IPS-15b (cell line): Measurements from ENCODE around the gene COBLL1.

Source experiments
- H3K27me3 ChIP-seq: one replicate; pipeline ENCODE4 v1.6.1; 2013; ENCODE audit warnings: low read length; ENCODE audit not compliant: control insufficient read depth, insufficient read depth
- H3K36me3 ChIP-seq: one replicate; pipeline ENCODE4 v1.6.1; 2013; ENCODE audit warnings: low read length; ENCODE audit not compliant: control insufficient read depth, insufficient read depth
- H3K4me1 ChIP-seq: one replicate; pipeline ENCODE4 v1.6.1; 2013; ENCODE audit warnings: mild to moderate bottlenecking, low read length; ENCODE audit not compliant: control insufficient read depth, insufficient read depth
- H3K4me3 ChIP-seq: one replicate; pipeline ENCODE4 v1.5.1; 2013; ENCODE audit warnings: low read depth, low read length
- H3K9ac ChIP-seq: one replicate; pipeline ENCODE4 v1.6.1; 2013; ENCODE audit warnings: low read depth, mild to moderate bottlenecking, low read length
- H3K9me3 ChIP-seq: one replicate; pipeline ENCODE4 v1.6.1; 2013; ENCODE audit warnings: mild to moderate bottlenecking, low read length; ENCODE audit not compliant: control insufficient read depth, insufficient read depth

COBLL1 gene

GRCh38 chr2:164739966-164740365 lies 101.7 kb downstream of the COBLL1 start:
- H3K4me1 ChIP-seq: no peaks in the 10 kb centered on the region
- no peaks in the 10 kb centered on the region for H3K9me3 ChIP-seq
- no peaks in the 10 kb centered on the region for H3K36me3 ChIP-seq
- H3K9ac ChIP-seq: no peak overlapping the region
- no peak overlapping the region for H3K4me3 ChIP-seq
- no peaks in the 10 kb centered on the region for H3K27me3 ChIP-seq

- Histone ChIP-seq H3K9ac (no peak overlapping the region), H3K4me3 (no peak overlapping the region), H3K4me1 (no peaks in the 10 kb centered on the region), H3K27me3 (no peaks in the 10 kb centered on the region), H3K36me3 (no peaks in the 10 kb centered on the region), H3K9me3 (no peaks in the 10 kb centered on the region)
Observed at GRCh38 chr2:164737612-164738081, 104.0 kb downstream of the COBLL1 start.

- no peak overlapping the region for H3K9ac ChIP-seq
- H3K4me1 ChIP-seq: no peaks in the 10 kb centered on the region
- no peak overlapping the region for H3K4me3 ChIP-seq
- H3K36me3 ChIP-seq: no peaks in the 10 kb centered on the region
- H3K9me3 ChIP-seq: no peaks in the 10 kb centered on the region
- no peaks in the 10 kb centered on the region for H3K27me3 ChIP-seq
Observed at GRCh38 chr2:164735309-164735919, 106.2 kb downstream of the COBLL1 start.

GRCh38 chr2:164734196-164734595 lies 107.4 kb downstream of the COBLL1 start:
- no peaks in the 10 kb centered on the region for H3K36me3 ChIP-seq
- H3K4me3 ChIP-seq: no peak overlapping the region
- no peaks in the 10 kb centered on the region for H3K9me3 ChIP-seq
- H3K4me1 ChIP-seq: no peaks in the 10 kb centered on the region
- no peaks in the 10 kb centered on the region for H3K27me3 ChIP-seq
- no peak overlapping the region for H3K9ac ChIP-seq

GRCh38 chr2:164725542-164725941 lies 116.1 kb downstream of the COBLL1 start:
- Histone ChIP-seq H3K9me3 (no peaks in the 10 kb centered on the region), H3K9ac (no peak overlapping the region), H3K4me1 (no peaks in the 10 kb centered on the region), H3K27me3 (no peaks in the 10 kb centered on the region), H3K36me3 (no peaks in the 10 kb centered on the region), H3K4me3 (no peak overlapping the region)

GRCh38 chr2:164722616-164723338 lies 118.8 kb downstream of the COBLL1 start:
- H3K9ac ChIP-seq: no peak overlapping the region

GRCh38 chr2:164721430-164721829 lies 120.2 kb downstream of the COBLL1 start:
- Histone ChIP-seq H3K4me3 (no peak overlapping the region), H3K4me1 (no peaks in the 10 kb centered on the region), H3K36me3 (no peaks in the 10 kb centered on the region), H3K9me3 (no peaks in the 10 kb centered on the region), H3K27me3 (no peaks in the 10 kb centered on the region), H3K9ac (no peak overlapping the region)

More at GRCh38 chr2:164722616-164723338, 118.8 kb downstream of the COBLL1 start:
- no peaks in the 10 kb centered on the region for H3K27me3 ChIP-seq
- H3K4me3 ChIP-seq: no peak overlapping the region
- no peaks in the 10 kb centered on the region for H3K4me1 ChIP-seq
- H3K36me3 ChIP-seq: no peaks in the 10 kb centered on the region
- no peaks in the 10 kb centered on the region for H3K9me3 ChIP-seq

GRCh38 chr2:164719996-164720941 lies 121.4 kb downstream of the COBLL1 start:
- no peak overlapping the region for H3K9ac ChIP-seq
- no peak overlapping the region for H3K4me3 ChIP-seq
- H3K4me1 ChIP-seq: no peaks in the 10 kb centered on the region
- H3K27me3 ChIP-seq: no peaks in the 10 kb centered on the region
- H3K36me3 ChIP-seq: no peaks in the 10 kb centered on the region
- H3K9me3 ChIP-seq: no peaks in the 10 kb centered on the region

- no peak overlapping the region for H3K4me3 ChIP-seq
- no peak overlapping the region for H3K9ac ChIP-seq
- no peaks in the 10 kb centered on the region for H3K4me1 ChIP-seq
- H3K36me3 ChIP-seq: no peaks in the 10 kb centered on the region
- H3K9me3 ChIP-seq: no peaks in the 10 kb centered on the region
- H3K27me3 ChIP-seq: no peaks in the 10 kb centered on the region
Observed at GRCh38 chr2:164717000-164717803, 124.4 kb downstream of the COBLL1 start.

- H3K36me3 ChIP-seq: no peaks in the 10 kb centered on the region
- H3K4me3 ChIP-seq: no peak overlapping the region
- no peak overlapping the region for H3K9ac ChIP-seq
- no peaks in the 10 kb centered on the region for H3K27me3 ChIP-seq
- H3K4me1 ChIP-seq: no peaks in the 10 kb centered on the region
- H3K9me3 ChIP-seq: no peaks in the 10 kb centered on the region
Observed at GRCh38 chr2:164714471-164714870, 127.2 kb downstream of the COBLL1 start.

- Histone ChIP-seq H3K9ac (no peak overlapping the region), H3K9me3 (no peaks in the 10 kb centered on the region), H3K27me3 (no peaks in the 10 kb centered on the region), H3K36me3 (no peaks in the 10 kb centered on the region), H3K4me3 (no peak overlapping the region), H3K4me1 (no peaks in the 10 kb centered on the region)
Observed at GRCh38 chr2:164711766-164712138, 129.9 kb downstream of the COBLL1 start.
